Airway epithelial cell (primary cell): Measurements from ENCODE around the gene SPINT2. TPM values are rescaled to one million over a fixed set of nuclear protein-coding genes. Genes with fewer than 3 reads are reported as not detected.

Experiments used
- total RNA-seq: library from RNA; depleted of rRNA; stranded (reverse); fragments of >200 nt; gene quantifications from 2 replicates; pipeline ENCODE4 v1.2.3, GENCODE V29; 2015

SPINT2 gene, protein sequence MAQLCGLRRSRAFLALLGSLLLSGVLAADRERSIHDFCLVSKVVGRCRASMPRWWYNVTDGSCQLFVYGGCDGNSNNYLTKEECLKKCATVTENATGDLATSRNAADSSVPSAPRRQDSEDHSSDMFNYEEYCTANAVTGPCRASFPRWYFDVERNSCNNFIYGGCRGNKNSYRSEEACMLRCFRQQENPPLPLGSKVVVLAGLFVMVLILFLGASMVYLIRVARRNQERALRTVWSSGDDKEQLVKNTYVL
- 1,012 and 1,188 TPM in 2 replicates for total RNA-seq

DNA sequence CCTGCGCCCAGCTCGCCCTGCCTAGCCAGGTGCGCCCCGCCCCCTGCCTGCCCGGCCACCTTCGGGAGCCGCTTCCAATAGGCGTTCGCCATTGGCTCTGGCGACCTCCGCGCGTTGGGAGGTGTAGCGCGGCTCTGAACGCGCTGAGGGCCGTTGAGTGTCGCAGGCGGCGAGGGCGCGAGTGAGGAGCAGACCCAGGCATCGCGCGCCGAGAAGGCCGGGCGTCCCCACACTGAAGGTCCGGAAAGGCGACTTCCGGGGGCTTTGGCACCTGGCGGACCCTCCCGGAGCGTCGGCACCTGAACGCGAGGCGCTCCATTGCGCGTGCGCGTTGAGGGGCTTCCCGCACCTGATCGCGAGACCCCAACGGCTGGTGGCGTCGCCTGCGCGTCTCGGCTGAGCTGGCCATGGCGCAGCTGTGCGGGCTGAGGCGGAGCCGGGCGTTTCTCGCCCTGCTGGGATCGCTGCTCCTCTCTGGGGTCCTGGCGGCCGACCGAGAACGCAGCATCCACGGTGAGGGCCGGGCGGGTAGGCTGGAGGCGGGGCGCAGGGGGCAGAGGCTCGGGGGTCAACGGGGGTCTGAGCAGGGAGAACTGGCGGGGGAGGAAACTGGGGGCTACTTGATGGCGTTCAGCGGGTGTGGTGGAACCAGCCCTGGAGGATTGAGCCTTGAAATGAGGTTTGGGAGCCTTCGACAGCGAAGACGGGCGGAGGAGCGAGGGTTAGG, at the start of gene SPINT2:
Gene SPINT2 (plus strand): TSS at position 88 of the 727 bp plus-strand sequence. CDS start 320 bp downstream, at position 408.

DNA sequence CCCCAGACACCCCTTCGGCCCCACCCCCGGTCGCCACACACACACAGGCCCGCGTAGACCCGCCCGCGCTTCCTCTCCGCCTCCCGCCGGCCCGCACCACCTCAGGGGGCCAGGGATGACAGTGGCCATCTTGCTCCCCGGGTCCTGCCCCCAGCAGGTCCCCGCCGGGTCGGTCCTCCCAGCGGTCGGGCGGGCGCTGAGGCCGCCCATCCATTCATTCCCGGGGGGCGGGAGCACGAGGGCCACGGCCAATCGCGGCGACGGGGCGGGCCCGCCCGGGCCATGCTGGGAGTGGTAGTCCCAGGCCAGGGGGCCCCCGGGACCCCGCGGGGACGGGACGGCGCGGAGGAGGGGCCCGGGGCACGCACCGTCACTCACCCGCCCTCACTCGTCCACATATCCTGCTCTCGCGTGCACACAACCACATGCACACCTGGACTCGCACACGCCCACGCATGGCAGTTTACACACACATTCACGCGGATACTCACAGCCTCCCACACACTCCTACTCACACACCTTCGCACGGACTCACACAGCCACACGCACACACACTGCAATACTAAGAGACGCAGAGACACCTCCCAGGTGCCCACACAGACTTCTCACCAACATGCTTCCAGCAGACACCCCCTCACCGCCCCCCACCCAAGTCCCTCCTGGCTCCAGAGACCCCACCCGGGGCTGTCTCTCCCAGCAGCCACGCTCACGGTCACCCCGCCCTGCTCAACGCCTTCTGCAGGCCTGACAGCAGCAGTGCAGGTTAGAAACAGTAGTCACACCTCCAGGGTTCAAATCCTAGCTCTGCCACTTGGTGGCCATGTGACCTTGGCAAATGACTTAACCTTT, 40.1 kb upstream of the SPINT2 start, which contains the start of gene DPF1:
Gene DPF1 (minus strand): TSS at position 209 of the 849 bp plus-strand sequence. CDS start 80 bp downstream, at position 129.

DNA sequence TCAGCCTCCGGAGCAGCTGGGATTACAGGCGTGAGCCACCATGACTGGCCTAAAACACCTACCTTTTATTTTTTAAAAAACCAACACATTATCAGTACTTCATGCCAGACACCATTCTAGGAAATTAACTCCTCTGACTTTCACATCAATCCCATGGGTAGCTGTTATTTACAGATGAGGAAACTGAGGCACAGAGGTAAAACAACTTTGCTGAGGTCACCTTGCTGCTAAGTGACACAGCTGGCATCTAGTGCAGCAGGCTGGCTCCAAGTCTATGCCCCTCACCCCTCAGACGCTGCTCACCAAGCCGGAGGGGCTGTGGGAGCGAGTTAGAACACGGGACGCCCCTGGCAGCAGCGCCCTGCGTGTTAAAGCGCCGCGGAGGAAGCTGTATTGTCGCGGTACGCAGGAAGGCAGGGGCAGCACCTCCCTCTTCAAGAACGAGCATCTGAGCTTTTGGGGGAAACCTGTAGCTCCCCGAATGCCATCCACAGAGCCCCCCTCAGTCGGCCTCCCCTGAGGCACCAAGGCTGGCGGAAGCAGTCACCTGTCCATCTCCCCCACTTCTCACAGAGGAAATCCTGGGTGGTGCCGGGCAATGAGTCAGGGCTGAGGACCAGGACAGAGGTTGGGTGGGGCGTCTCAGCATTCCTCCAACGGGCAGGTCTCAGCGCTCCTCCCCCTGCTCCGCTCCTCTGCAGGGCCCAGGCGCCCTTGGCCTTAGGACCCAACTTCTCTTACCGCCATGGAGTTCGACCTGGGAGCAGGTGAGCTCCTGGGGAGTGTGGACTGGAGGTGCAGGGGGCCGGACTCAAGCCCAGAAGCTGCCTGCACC, 39.4 kb downstream of the SPINT2 start, which contains the start of gene C19orf33:
Gene C19orf33 (plus strand): TSS at position 735 of the 835 bp plus-strand sequence. CDS start 11 bp downstream, at position 746.

DNA sequence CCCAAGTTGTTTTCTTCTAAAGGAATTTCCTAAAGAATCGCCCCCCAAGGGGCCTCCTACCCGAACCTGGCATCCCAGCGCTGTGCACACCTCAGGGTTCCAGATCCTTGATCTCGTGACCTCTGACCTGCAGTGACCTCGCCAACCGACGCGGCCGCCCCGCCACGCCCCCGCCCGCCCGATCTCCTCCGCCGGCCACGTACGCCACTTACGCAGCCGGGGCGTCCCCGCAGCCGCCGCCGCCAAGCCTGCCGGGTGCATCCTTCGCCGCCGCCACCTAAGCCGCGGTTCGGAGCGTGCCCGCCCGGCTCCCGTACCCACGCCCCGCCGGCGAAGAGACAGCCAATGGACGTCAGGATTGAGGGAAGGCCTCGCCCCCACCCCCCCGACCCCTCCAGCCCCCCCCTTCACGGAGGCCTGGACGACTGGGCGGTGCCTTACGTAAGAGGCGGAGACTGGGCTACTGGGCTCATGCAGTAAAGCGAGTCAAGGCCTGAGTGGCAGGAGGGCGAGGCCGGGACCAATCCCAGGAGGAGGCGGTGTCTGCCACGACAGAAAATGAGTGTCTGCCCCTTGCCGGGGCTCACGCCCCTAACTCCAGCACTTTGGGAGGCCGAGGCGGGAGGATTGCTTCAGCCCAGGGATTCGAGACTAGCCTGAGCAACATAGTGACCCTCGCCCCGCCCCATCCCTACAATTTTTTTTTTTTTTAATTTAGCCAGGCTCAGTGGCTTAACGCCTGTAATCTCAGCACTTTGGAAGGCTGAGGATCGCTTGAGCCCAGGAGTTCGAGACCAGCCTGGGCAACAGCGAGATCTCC, 51.5 kb downstream of the SPINT2 start, which contains the start of gene YIF1B:
Gene YIF1B (minus strand): TSS at position 291 of the 820 bp plus-strand sequence. CDS start 30 bp downstream, at position 261.

DNA sequence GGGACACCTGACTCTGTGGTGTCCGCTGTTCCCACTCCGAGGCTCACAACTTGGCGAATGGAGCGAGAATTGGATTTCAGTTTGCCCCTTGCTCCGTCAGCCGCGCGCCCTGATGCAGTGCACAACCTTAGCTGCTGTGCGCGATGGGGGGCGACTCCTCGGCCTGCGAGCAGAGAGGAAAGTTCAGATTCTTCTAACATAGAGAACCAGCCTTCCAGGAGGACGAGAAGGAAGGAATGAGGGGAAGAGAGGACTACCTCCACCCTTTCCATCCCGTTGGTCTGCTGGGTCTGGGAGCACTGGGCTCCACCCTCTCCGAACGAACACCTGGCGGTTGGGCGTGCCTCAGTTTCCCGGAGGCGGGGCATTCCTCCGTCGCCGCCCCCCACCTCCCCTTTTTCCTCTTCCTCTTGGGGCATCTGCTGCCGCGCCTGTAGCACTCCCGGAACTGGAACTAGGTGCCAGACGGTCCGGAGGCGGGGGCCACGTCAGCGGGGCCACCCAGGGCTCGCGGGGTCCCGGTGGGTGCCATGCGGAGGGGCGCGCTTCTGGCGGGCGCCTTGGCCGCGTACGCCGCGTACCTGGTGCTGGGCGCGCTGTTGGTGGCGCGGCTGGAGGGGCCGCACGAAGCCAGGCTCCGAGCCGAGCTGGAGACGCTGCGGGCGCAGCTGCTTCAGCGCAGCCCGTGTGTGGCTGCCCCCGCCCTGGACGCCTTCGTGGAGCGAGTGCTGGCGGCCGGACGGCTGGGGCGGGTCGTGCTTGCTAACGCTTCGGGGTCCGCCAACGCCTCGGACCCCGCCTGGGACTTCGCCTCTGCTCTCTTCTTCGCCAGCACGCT, 55.3 kb downstream of the SPINT2 start, which contains the start of gene KCNK6:
Gene KCNK6 (plus strand): TSS at position 425 of the 838 bp plus-strand sequence. CDS start 106 bp downstream, at position 531.

Other genes starting within 250 kb of the SPINT2 start
- 2.1 and 3.6 TPM in 2 replicates for gene DPF1, start 40.4 kb upstream of the SPINT2 start, total RNA-seq
- 18.2 and 29.3 TPM in 2 replicates for gene PPP1R14A, start 8.2 kb upstream of the SPINT2 start, total RNA-seq
- 552 and 609 TPM in 2 replicates for gene C19orf33, start 39.7 kb downstream of the SPINT2 start, total RNA-seq
- 68.6 and 74.6 TPM in 2 replicates for gene YIF1B, start 51.4 kb downstream of the SPINT2 start, total RNA-seq
- gene KCNK6, start 55.3 kb downstream of the SPINT2 start, total RNA-seq, result 22.0 and 29.0 TPM in 2 replicates
- 0.88 and 0.92 TPM in 2 replicates for gene CATSPERG, start 71.3 kb downstream of the SPINT2 start, total RNA-seq
- gene PSMD8, start 110.0 kb downstream of the SPINT2 start, total RNA-seq, result 255 and 307 TPM in 2 replicates
- gene GGN, start 123.5 kb downstream of the SPINT2 start, total RNA-seq, result 0.92 and 1.2 TPM in 2 replicates
- gene SPRED3, start 124.1 kb downstream of the SPINT2 start, total RNA-seq, result 1.8 and 2.0 TPM in 2 replicates
- 19.3 and 34.8 TPM in 2 replicates for gene FAM98C, start 138.5 kb downstream of the SPINT2 start, total RNA-seq
- not detected in 2 replicates for gene RASGRP4, start 161.6 kb downstream of the SPINT2 start, total RNA-seq
- gene RYR1, start 169.1 kb downstream of the SPINT2 start, total RNA-seq, result 0.14 and 0.35 TPM in 2 replicates